SH-SY5Y (cell line): ENCODE data around the gene MTHFD1L.

Experiments used
- GATA2 ChIP-seq: IDR thresholded peaks from 2 replicates; pipeline ENCODE4 v1.6.1; 2011; ENCODE audit warnings: mild to moderate bottlenecking, low read depth, low read length
- GATA3 ChIP-seq: IDR thresholded peaks from 2 replicates; pipeline ENCODE4 v1.6.1; 2011; ENCODE audit warnings: low read depth, mild to moderate bottlenecking, low read length, moderate library complexity

DNA sequence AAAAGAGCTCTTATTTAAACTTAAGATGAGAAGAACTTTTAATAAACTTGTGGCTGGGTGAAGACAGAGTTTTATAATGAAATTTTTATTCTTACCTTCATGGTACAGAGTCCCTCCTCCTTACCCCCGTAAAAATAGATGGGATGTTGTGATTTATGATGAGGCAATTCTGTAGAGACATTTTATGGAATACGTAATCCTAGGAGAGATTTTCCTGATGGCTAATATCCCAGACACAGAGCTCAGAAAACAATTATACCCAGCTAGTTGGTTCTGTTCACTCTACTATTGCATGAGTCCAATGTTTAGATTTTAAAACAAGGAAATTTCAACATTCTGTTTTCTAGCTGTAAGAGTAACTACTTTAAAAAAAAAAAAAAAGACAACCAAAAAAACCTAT, 43.4 kb downstream of the MTHFD1L start:
- TF ChIP-seq GATA2 (no peak), GATA3 (no peak)
